H1 (cell line): ENCODE data around the gene SUGP1. TPM values are rescaled to one million over a fixed set of nuclear protein-coding genes. Genes with fewer than 3 reads are reported as not detected.

Experiments used
- KDM5A ChIP-seq: fragments of 200-600 bp; IDR thresholded peaks from 2 replicates; pipeline ENCODE4 v1.7.1; 2012; ENCODE audit warnings: mild to moderate bottlenecking, low read length, inconsistent platforms, mixed read lengths
- polyA plus RNA-seq, 7 experiments: library from polyadenylated mRNA; depleted of rRNA in 3 of 7; stranded (reverse) in 5 of 7; unstranded in 2 of 7; fragments of >200 nt in 5 of 7; fragments of 200-250 nt in 2 of 7; gene quantifications; 1 replicate in 5 of 7; 2 replicates in 1 of 7; 4 replicates in 1 of 7; pipeline versions ENCODE4 v1.2.1 to v1.2.3, GENCODE V29; 2011 to 2013; ENCODE audit warnings: missing spikeins in 2 of 7, mixed read lengths in 2 of 7
- total RNA-seq: library from RNA; stranded (reverse); fragmentation: NEBNext Ultra II Directional; extraction: Animal tissue kit (Norgen Biotek cat#: 25700); gene quantifications from 2 replicates; pipeline ENCODE4 v1.2.1, GENCODE V29; 2021

Gene SUGP1
- total and polyA plus RNA-seq, 2 of the 8 experiments (the other 6 are each of a cell fraction or from before 2014, with no cell fraction given), result 38.5 to 65.2 TPM

DNA sequence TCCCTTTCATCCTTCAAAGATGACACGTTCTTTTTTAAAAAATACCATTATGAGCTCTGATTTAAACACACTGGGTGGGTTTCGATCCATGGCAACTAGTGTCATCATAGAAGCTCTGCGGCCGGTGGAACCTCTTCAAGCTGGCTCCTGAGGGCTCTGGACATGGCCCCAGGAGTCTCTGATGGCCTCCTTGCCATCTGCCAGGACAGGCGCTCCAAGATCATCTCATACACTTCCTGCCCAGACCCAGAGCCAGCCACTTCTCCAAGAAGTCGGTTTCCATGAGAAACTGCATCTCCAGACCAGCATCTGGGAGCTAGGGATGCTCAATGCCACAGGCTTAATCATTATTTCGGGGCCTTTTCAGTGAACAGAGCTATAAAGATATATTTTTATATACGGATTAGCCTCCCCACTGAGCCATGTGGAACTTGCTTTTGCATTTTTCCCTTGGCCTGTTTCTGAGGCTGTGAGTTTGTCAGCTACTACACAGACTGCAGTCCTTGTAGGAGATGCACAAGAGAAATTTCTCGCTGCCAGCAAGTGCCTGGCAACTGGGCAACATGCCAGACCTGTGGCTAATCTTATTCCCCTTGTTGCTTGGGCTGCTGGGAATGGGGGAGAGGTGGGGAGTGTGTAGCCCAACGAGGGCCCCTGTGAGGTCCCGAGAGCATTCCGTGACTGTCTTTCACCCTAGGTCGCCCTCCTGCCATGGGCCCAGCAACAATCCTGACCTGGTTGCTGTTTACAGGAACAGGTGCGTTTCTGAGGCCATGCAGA lies 15.9 kb downstream of the SUGP1 start (continued):
- TF ChIP-seq KDM5A, result no peak
- TF ChIP-seq, all 59 proteins: peak for 0
